ENCODE results near the gene MED12L.

Gene MED12L

DNA sequence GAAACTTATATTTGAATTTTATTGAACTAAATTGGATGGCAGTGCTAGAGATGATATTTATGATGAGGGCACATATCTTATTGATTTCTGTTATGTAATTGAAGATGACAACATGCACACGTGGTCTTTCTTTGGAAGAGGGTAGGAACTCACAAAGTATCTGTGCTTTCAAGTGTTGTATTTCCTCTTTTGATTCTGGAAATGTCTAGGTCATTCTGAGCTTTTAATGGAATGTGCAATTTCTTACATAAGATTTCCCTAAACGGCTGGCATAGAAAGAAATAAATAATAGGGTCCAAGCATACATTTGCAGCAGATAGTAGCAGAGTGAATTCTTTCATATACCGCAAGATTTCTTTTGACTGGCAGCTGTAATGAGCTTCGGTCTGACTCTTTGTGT lies 127.7 kb downstream of the MED12L start:
- no peak overlapping the region for H3K4me3 ChIP-seq (ENCODE audit: low read depth, low read length)
- TF ChIP-seq, protein P1, sequence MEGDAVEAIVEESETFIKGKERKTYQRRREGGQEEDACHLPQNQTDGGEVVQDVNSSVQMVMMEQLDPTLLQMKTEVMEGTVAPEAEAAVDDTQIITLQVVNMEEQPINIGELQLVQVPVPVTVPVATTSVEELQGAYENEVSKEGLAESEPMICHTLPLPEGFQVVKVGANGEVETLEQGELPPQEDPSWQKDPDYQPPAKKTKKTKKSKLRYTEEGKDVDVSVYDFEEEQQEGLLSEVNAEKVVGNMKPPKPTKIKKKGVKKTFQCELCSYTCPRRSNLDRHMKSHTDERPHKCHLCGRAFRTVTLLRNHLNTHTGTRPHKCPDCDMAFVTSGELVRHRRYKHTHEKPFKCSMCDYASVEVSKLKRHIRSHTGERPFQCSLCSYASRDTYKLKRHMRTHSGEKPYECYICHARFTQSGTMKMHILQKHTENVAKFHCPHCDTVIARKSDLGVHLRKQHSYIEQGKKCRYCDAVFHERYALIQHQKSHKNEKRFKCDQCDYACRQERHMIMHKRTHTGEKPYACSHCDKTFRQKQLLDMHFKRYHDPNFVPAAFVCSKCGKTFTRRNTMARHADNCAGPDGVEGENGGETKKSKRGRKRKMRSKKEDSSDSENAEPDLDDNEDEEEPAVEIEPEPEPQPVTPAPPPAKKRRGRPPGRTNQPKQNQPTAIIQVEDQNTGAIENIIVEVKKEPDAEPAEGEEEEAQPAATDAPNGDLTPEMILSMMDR (IDR thresholded peaks at IDR 0.05; ENCODE audit: borderline replicate concordance, insufficient read depth, low read depth, low read length), result no peak

DNA sequence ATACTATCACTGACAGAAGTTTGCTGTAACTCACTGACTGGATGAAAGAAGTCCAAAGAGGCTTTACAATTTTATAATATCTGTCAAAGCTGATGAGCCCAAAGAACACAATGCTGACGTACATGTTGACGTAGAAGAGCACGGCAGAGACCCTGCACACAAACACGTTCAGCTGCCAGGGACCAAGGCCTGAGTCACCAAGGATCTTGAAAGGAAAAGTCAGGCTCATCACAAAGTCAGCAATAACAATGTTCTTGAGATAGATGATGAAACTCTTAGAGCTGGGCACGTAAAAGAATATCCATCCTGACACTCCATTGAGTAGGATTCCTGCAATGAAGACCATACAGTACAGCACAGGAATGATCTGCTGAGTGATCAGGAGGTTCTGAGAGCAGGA lies 128.4 kb downstream of the MED12L start:
- no peak overlapping the region for H3K4me3 ChIP-seq (ENCODE audit: low read depth, low read length)
- TF ChIP-seq, protein P1 (IDR thresholded peaks at IDR 0.05; ENCODE audit: borderline replicate concordance, insufficient read depth, low read depth, low read length), result no peak

DNA sequence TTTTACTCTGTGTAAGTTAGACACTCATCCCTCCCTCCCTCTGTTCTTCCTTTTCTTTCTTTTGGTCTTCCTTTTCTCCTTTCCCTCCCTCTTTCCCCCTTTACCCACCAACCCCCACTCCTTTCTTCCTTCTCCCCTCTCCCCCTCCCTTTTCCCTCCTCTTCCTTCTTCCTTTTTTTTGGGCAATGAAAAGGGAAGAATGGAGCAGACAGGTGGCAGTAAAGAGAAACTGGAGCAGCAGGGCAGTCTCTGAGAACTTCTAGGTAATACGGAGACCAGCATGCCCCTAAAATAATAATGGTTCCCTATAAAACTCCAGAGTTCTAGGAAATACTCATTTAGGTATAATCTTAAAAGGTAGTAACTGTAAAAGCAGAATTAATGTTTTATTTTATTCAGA lies 129.0 kb downstream of the MED12L start:
- TF ChIP-seq, protein P1 (IDR thresholded peaks at IDR 0.05; ENCODE audit: borderline replicate concordance, insufficient read depth, low read depth, low read length), result no peak
- H3K4me3 ChIP-seq (ENCODE audit: low read depth, low read length), result no peak overlapping the region

DNA sequence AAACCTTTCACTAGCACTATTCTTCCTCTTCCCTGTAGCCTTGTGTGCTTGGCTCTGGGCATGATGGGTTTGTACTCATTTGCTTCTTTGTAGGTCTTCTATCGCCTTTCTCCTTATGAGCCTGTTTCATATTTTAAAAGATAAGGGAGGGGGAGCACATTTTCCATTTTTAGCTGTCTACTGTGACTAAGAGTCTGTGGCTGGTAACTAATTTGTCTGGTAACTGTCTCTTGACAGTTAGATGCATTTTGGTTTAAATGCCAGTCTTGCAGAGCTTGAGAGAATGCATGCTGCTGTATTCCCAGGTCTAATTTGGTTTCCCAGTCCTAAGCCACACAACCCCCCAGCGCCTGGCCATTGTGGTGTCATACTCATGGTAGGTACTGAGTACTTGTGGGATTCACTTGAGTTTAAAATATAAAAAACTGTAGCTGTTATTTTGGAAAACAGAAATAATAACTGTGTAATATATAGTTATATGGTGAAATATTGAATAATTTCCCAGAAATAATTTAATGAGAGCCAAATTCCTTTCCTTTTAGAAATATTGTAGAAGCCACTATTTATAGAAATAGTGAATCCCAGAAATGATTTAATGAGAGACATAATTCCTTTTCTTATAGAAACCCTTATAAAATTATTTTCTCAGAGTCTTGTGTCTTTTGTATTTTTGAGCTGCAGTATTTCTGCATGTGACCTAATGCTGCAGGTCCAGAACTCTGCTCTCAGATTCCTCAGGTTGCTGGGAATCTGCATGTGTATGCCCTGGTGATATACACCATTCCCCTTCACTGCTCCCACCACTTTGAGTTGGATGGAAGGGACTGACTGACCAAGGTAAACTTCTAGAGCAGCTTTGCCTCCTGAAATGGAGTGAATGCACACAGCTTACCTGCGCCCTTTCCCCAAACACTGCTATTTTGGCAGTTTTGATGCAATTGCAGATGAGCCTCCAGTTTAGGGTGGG lies 131.5 kb downstream of the MED12L start:
- TF ChIP-seq, protein P1 (IDR thresholded peaks at IDR 0.05; ENCODE audit: borderline replicate concordance, insufficient read depth, low read depth, low read length), result no peak
- no peak overlapping the region for H3K4me3 ChIP-seq (ENCODE audit: low read depth, low read length)

DNA sequence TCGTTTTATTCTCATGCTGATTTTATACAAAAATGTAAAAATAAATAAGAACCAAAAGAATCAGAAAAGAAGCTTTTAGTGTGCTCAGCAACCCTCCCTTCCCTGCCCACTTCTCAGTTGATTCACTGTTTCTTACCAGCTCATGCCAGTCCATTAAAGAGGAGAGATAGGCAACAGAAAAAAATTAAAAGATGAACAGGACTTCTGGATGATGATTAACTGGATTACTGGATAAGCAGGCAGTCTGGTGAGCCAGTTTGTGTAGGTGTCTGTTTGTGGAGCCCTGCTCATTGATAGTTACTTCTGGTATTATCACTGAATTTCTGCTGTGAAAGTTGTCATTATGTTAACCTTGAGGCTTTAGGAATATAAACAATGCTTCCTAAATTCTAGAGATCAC lies 132.7 kb downstream of the MED12L start:
- TF ChIP-seq, protein P1 (IDR thresholded peaks at IDR 0.05; ENCODE audit: borderline replicate concordance, insufficient read depth, low read depth, low read length), result no peak

DNA sequence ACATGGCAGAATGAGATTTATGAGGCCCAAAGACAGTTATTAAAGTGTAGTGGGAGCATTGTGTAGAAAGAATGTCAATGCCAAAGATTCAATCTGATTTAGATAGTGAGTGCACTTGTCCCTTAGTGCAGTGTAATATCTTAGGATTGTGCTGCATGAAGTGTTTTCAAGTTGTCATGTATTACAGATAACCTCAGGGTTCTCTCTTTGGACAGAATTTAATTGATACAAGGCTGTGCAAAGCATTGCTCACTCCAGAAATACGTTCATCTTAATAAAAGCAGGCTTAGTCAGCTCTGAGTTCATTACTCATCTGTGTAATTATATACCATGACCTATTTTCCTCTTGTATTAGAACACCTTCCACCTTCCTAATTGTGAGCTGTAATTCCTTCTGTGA lies 133.6 kb downstream of the MED12L start:
- no peak overlapping the region for H3K4me3 ChIP-seq (ENCODE audit: low read depth, low read length)
- TF ChIP-seq, protein P1 (IDR thresholded peaks at IDR 0.05; ENCODE audit: borderline replicate concordance, insufficient read depth, low read depth, low read length), result no peak

More for the DNA sequence above, 132.7 kb downstream of the MED12L start:
- no peak overlapping the region for H3K4me3 ChIP-seq (ENCODE audit: low read depth, low read length)
